ENCODE results near the gene THSD7A.

DNA sequence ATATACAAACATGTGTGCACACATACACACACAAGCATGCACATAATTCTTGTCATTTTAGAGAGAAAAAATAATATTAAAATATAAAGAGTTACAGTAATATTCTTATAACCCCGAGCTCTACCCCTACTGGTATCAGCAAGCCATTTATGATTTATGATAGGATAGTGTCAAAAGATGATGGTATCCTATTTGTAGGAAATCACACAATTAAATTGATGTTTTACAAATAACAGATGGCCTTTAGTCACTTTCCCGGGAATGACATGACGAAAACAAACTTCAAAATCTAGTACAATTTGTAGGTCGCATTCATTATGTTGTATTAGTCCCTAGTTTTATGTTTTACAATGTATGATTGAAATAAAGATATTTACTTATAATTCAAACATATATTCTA is 36.8 kb downstream of the THSD7A start:
- no peak for TF ChIP-seq POLR2AphosphoS5 (IDR thresholded peaks at IDR 0.05; ENCODE audit: low read depth, low read length)
- TF ChIP-seq TAF1 (IDR thresholded peaks at IDR 0.05; ENCODE audit: low read depth, low read length) = no peak
- no peak for TF ChIP-seq POLR2A (IDR thresholded peaks at IDR 0.05; ENCODE audit: low read depth, low read length)
- no peak for TF ChIP-seq POU2F2 (IDR thresholded peaks at IDR 0.05; ENCODE audit: low read depth, low read length)
- TF ChIP-seq PAX5 (IDR thresholded peaks at IDR 0.05; ENCODE audit: insufficient read depth, low read length, severe bottlenecking) = no peak

Measured in GM12891 (cell line).